ENCODE results near the gene PLCG2. TPM values are rescaled to one million over a fixed set of nuclear protein-coding genes. Genes with fewer than 3 reads are reported as not detected.

PLCG2 gene
- total RNA-seq, 4 donors from 2014 or later, result 5.3 to 15.8 (median 9.5) TPM

DNA sequence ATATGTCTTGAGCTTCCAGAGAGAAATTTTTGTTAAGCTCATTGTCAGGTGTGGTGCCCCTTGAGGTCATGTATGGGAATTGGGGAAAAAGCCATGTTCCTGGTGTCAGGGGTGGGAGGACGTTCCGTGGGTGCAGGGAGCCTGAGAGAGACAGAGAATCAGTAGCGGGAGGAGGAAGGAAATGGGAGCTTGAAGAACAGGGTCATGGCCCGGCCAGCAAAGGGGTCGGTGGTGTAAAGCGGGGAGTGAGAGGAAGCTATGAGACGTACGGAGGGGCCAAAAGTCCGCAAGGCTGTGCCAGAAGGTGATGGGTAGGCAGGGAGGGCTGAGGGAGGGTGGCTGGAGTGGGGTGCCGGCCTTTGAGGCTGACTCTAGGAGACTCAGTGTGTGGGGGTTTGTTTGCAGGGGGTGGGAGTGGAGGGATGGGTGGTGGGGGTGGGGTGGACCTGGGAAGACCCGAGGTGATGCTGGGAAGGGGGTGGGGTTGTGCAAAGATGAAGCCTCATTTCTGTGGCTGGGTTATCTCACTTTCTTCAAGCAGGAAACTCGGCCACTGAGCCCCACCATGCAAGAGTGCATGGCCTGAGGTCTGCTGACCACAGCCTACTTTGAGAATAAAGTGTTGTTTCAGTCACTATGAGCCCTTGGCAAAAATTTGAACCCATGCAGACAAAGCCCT lies 63.6 kb downstream of the PLCG2 start:
- peaks cover 0 to 7% (median 0%) of the 10 kb centered on the region in 3 donors for H3K4me1 ChIP-seq
- intact Hi-C loops (cut with DNase I), result no loop called here
- WGBS, 2 donors, result 59 to 64% methylated on average over 10 to 11 of the region's 12 CpGs
- TF ChIP-seq POLR2A (IDR thresholded peaks at IDR 0.05), result no peak
- TF ChIP-seq, protein P1, sequence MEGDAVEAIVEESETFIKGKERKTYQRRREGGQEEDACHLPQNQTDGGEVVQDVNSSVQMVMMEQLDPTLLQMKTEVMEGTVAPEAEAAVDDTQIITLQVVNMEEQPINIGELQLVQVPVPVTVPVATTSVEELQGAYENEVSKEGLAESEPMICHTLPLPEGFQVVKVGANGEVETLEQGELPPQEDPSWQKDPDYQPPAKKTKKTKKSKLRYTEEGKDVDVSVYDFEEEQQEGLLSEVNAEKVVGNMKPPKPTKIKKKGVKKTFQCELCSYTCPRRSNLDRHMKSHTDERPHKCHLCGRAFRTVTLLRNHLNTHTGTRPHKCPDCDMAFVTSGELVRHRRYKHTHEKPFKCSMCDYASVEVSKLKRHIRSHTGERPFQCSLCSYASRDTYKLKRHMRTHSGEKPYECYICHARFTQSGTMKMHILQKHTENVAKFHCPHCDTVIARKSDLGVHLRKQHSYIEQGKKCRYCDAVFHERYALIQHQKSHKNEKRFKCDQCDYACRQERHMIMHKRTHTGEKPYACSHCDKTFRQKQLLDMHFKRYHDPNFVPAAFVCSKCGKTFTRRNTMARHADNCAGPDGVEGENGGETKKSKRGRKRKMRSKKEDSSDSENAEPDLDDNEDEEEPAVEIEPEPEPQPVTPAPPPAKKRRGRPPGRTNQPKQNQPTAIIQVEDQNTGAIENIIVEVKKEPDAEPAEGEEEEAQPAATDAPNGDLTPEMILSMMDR (IDR thresholded peaks at IDR 0.05), result no peak
- peak overlapping the region in 1 of 4 donors; percentile 28 for H3K27ac ChIP-seq
- no peaks in the 10 kb centered on the region for H3K36me3 ChIP-seq
- no peak for DNase-seq
- no peaks in the 10 kb centered on the region for H3K9me3 ChIP-seq
- H3K27me3 ChIP-seq, result no peaks in the 10 kb centered on the region
- no peak overlapping the region for H3K4me3 ChIP-seq

DNA sequence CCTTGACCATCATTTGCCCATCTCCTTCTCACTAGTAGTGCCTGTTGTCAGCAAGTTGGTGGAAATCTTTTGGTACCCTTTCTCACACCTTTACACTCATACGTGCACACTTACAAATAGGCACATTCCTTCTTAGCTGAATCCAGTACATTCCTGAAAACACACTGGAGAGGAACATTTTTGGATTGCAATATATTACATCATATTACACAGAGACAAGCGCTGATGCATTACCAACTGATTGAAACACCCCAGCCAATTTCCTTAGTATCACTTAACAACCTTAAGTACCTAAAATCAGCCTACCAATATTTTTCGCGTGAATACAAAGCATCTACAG lies 64.1 kb downstream of the PLCG2 start:
- intact Hi-C loops (cut with DNase I), result no loop called here
- 85 to 90% methylated on average over 4 of the region's 4 CpGs for WGBS, 2 donors
- peaks cover 0 to 7% (median 0%) of the 10 kb centered on the region in 3 donors for H3K4me1 ChIP-seq
- no peak for DNase-seq
- TF ChIP-seq, protein P1 (IDR thresholded peaks at IDR 0.05), result no peak
- no peak for TF ChIP-seq POLR2A (IDR thresholded peaks at IDR 0.05)
- H3K4me3 ChIP-seq, result no peak overlapping the region
- no peaks in the 10 kb centered on the region for H3K27me3 ChIP-seq
- H3K9me3 ChIP-seq, result no peaks in the 10 kb centered on the region
- H3K27ac ChIP-seq, result no peak overlapping the region
- no peaks in the 10 kb centered on the region for H3K36me3 ChIP-seq

DNA sequence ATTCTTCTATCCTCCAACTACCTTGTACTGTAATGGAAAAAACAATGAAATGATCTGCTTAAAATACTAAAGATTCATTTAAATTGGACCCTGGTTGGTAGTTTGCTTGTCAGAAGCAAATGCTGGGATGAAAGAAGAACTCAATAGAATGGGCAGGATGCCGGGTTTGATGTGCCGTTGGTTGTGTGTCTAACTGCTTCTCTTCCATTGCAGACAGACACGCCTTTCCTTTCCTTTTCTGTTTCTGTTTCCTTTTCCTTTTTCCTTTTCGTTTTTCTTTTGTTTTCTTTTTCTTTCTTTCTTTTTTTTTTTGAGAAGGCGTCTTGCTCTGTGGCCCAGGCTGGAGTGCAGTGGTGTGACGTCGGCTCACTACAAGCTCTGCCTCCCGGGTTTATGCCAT lies 64.6 kb downstream of the PLCG2 start:
- peaks cover 0 to 6% (median 0%) of the 10 kb centered on the region in 3 donors for H3K4me1 ChIP-seq
- no peak overlapping the region for H3K27ac ChIP-seq
- intact Hi-C loops (cut with DNase I), result no loop called here
- no peak overlapping the region for H3K4me3 ChIP-seq
- no peaks in the 10 kb centered on the region for H3K9me3 ChIP-seq
- H3K27me3 ChIP-seq, result no peaks in the 10 kb centered on the region
- DNase-seq, result no peak
- no peak for TF ChIP-seq POLR2A (IDR thresholded peaks at IDR 0.05)
- TF ChIP-seq, protein P1 (IDR thresholded peaks at IDR 0.05), result no peak
- 63 to 75% methylated on average over 8 of the region's 8 CpGs for WGBS, 2 donors
- H3K36me3 ChIP-seq, result no peaks in the 10 kb centered on the region

DNA sequence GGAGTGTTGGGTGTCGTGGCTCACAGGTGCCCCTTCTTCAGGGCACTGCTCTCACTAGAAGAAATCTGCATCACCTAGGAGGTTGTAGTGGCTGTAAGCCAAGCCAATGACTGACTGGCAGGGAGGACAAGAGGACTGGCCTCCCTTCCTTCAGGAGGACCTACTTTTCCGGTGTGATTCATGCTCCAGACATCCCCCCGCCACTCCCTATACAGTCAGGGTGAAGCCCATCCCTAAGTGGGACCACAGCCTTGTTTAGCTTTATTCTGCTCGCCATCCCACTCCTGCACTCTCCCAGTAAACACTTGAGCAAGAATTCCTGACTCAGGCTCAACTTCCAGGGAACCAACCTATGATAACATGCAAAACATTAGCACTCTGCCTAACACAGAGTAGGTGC lies 67.0 kb downstream of the PLCG2 start:
- no peak for TF ChIP-seq POLR2A (IDR thresholded peaks at IDR 0.05)
- TF ChIP-seq, protein P1 (IDR thresholded peaks at IDR 0.05), result no peak
- Histone ChIP-seq H3K36me3 (no peaks in the 10 kb centered on the region), H3K4me1 (no peaks in the 10 kb centered on the region), H3K27ac (no peak overlapping the region), H3K4me3 (no peak overlapping the region), H3K27me3 (no peaks in the 10 kb centered on the region), H3K9me3 (no peaks in the 10 kb centered on the region)
- intact Hi-C loops (cut with DNase I), result no loop called here
- 72 to 87% methylated on average over 3 to 4 of the region's 4 CpGs for WGBS, 2 donors
- no peak for DNase-seq

DNA sequence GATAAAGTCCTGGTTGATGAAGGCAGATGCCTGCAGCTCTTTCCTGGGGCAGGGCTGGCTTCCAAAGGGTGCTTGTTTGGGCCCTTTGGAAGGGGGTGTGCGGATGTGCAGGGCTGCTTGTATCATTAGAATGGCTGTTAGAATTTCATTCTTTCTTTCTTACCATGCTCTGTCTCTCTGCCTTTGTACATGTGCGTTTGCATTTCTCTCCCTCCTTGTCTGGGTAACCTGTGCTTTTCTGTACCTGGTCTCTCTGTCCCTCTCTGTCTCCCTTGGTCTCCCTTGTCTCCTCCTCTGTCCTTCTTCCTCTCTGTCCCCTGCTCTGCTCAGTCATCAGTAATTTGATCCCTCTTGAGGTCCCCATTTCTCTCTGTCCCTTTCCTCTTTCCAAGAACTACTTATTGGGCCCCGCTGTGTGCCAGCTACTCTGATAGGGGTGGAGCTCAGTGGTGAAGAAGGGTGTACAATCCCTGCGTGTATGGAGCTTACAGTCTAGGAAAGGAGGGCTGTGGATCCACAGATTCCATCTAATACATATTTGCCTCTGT lies 69.3 kb downstream of the PLCG2 start:
- no peaks in the 10 kb centered on the region for H3K27me3 ChIP-seq
- H3K4me1 ChIP-seq, result peaks cover 0 to 9% (median 0%) of the 10 kb centered on the region in 3 donors
- WGBS, 2 donors, result 82 to 86% methylated on average over 3 to 4 of the region's 4 CpGs
- no peaks in the 10 kb centered on the region for H3K36me3 ChIP-seq
- H3K4me3 ChIP-seq, result no peak overlapping the region
- no peak for DNase-seq
- TF ChIP-seq, protein P1 (IDR thresholded peaks at IDR 0.05), result no peak
- no peak for TF ChIP-seq POLR2A (IDR thresholded peaks at IDR 0.05)
- H3K27ac ChIP-seq, result no peak overlapping the region
- intact Hi-C loops (cut with DNase I), result no loop called here
- no peaks in the 10 kb centered on the region for H3K9me3 ChIP-seq
